Neural cell (in vitro differentiated cells): ENCODE data around the gene CLEC3B. TPM values are rescaled to one million over a fixed set of nuclear protein-coding genes. Genes with fewer than 3 reads are reported as not detected.

ENCODE experiments used
- H2AFZ ChIP-seq: fragments of 200-600, 300-800 bp; sonication (generic), shearing (Covaris generic); 2 replicates; pipeline ENCODE4 v1.6.0; 2014; ENCODE audit warnings: low read depth, mild to moderate bottlenecking, antibody characterized with exemption, low read length, moderate library complexity
- H3F3A ChIP-seq: fragments of 200-600 bp; shearing (Covaris generic); 2 replicates; pipeline ENCODE4 v1.6.1; 2016; ENCODE audit warnings: mild to moderate bottlenecking, moderate library complexity, mixed read lengths, antibody characterized with exemption, low read length; ENCODE audit not compliant: insufficient read depth, poor library complexity, severe bottlenecking
- H3K27ac ChIP-seq: fragments of 200-600, 300-800 bp; sonication (generic), shearing (Covaris generic); 2 replicates; pipeline ENCODE4 v1.5.1; 2014; ENCODE audit warnings: mild to moderate bottlenecking, low read length, moderate library complexity
- H3K27me3 ChIP-seq: fragments of 300-800, 200-600 bp; sonication (generic), shearing (Covaris generic); 2 replicates; pipeline ENCODE4 v1.6.0; 2014; ENCODE audit warnings: mild to moderate bottlenecking, low read depth, low read length, moderate library complexity; ENCODE audit not compliant: insufficient read depth
- H3K36me3 ChIP-seq: fragments of 300-800, 200-600 bp; sonication (generic), shearing (Covaris generic); 2 replicates; pipeline ENCODE4 v1.5.1; 2014; ENCODE audit warnings: mild to moderate bottlenecking, antibody characterized with exemption, low read length, moderate library complexity; ENCODE audit not compliant: insufficient read depth
- H3K4me2 ChIP-seq: fragments of 300-800, 200-600 bp; sonication (generic), shearing (Covaris generic); 2 replicates; pipeline ENCODE4 v1.6.0; 2014; ENCODE audit warnings: mild to moderate bottlenecking, low read length
- H3K4me3 ChIP-seq: fragments of 300-800, 200-600 bp; sonication (generic), shearing (Covaris generic); 2 replicates; pipeline ENCODE4 v1.5.1; 2014; ENCODE audit warnings: mild to moderate bottlenecking, low read length, moderate library complexity
- H3K79me2 ChIP-seq: fragments of 200-600 bp; shearing (Covaris generic); replicated peaks from 2 replicates; pipeline ENCODE4 v1.6.0; 2014; ENCODE audit warnings: mild to moderate bottlenecking, low read length, moderate library complexity; ENCODE audit not compliant: insufficient read depth
- H3K9ac ChIP-seq: fragments of 300-800, 200-600 bp; sonication (generic), shearing (Covaris generic); 2 replicates; pipeline ENCODE4 v1.6.1; 2016; ENCODE audit warnings: mild to moderate bottlenecking, low read length, mixed read lengths
- H3K9me2 ChIP-seq: fragments of 200-600 bp; shearing (Covaris generic); 2 replicates; pipeline ENCODE4 v1.6.1; 2016; ENCODE audit warnings: mild to moderate bottlenecking, low read length, mixed read lengths; ENCODE audit not compliant: insufficient read depth
- H3K9me3 ChIP-seq: fragments of 200-600, 300-800 bp; sonication (generic), shearing (Covaris generic); 2 replicates; pipeline ENCODE4 v1.6.1; 2016; ENCODE audit warnings: mild to moderate bottlenecking, mixed run types, low read length, moderate library complexity, mixed read lengths
- H4K20me1 ChIP-seq: fragments of 200-600 bp; shearing (Covaris generic); 2 replicates; pipeline ENCODE4 v1.6.1; 2016; ENCODE audit warnings: mild to moderate bottlenecking, mixed run types; ENCODE audit not compliant: insufficient read depth
- CTCF ChIP-seq: fragments of 450-650 bp; IDR thresholded peaks from 2 replicates; pipeline ENCODE4 v1.5.1; 2014; ENCODE audit warnings: antibody characterized with exemption, mild to moderate bottlenecking, moderate library complexity; ENCODE audit not compliant: poor library complexity, severe bottlenecking
- EP300 ChIP-seq: fragments of 450-650 bp; conservative IDR thresholded peaks from 2 replicates; pipeline ENCODE4 v1.6.1; 2014; ENCODE audit warnings: antibody characterized with exemption, mild to moderate bottlenecking, moderate library complexity; ENCODE audit not compliant: poor library complexity, severe bottlenecking
- EZH2 ChIP-seq: fragments of 200-600, 300-800 bp; shearing (Covaris generic), sonication (generic); IDR thresholded peaks from 2 replicates; pipeline ENCODE4 v1.6.1; 2014; ENCODE audit warnings: antibody characterized with exemption, low read length, borderline replicate concordance, mild to moderate bottlenecking; ENCODE audit not compliant: insufficient read depth, poor library complexity, severe bottlenecking
- MXI1 ChIP-seq: fragments of 450-650 bp; conservative IDR thresholded peaks from 2 replicates; pipeline ENCODE4 v1.6.1; 2014; ENCODE audit warnings: antibody characterized with exemption, mild to moderate bottlenecking; ENCODE audit not compliant: poor library complexity, severe bottlenecking
- POLR2AphosphoS5 ChIP-seq: IDR thresholded peaks from 2 replicates; pipeline ENCODE4 v1.6.1; 2012
- RAD21 ChIP-seq: fragments of 450-650 bp; conservative IDR thresholded peaks from 2 replicates; pipeline ENCODE4 v1.6.1; 2014; ENCODE audit warnings: antibody characterized with exemption, mild to moderate bottlenecking, moderate library complexity
- SMC3 ChIP-seq: fragments of 450-650 bp; conservative IDR thresholded peaks from 2 replicates; pipeline ENCODE4 v1.6.1; 2014; ENCODE audit warnings: antibody characterized with exemption, mild to moderate bottlenecking, moderate library complexity; ENCODE audit not compliant: poor library complexity
- TAF1 ChIP-seq: IDR thresholded peaks from 2 replicates; pipeline ENCODE4 v1.6.1; 2012; ENCODE audit warnings: low read depth
- polyA plus RNA-seq: library from polyadenylated mRNA; depleted of rRNA; stranded (reverse); fragments of >200 nt; gene quantifications from 2 replicates; pipeline ENCODE4 v1.2.3, GENCODE V29; 2014
- TF ChIP-seq, protein P1 (sequence below): IDR thresholded peaks from 2 replicates; pipeline ENCODE4 v1.6.1; 2012; ENCODE audit warnings: borderline replicate concordance

The CLEC3B gene
- polyA plus RNA-seq, 1 donor from 2014 or later, result 2.6 TPM

- Histone ChIP-seq H3K27ac (no peak overlapping the region), H3F3A (no peaks in the 10 kb centered on the region), H3K4me2 (no peak overlapping the region), H3K9me2 (no peaks in the 10 kb centered on the region), H3K36me3 (no peaks in the 10 kb centered on the region), H3K4me3 (no peak overlapping the region), H3K27me3 (no peaks in the 10 kb centered on the region), H3K9me3 (no peaks in the 10 kb centered on the region), H4K20me1 (no peaks in the 10 kb centered on the region), H2AFZ (no peak overlapping the region), H3K79me2 (no peaks in the 10 kb centered on the region), H3K9ac (no peak overlapping the region)
- TF ChIP-seq, protein P1, sequence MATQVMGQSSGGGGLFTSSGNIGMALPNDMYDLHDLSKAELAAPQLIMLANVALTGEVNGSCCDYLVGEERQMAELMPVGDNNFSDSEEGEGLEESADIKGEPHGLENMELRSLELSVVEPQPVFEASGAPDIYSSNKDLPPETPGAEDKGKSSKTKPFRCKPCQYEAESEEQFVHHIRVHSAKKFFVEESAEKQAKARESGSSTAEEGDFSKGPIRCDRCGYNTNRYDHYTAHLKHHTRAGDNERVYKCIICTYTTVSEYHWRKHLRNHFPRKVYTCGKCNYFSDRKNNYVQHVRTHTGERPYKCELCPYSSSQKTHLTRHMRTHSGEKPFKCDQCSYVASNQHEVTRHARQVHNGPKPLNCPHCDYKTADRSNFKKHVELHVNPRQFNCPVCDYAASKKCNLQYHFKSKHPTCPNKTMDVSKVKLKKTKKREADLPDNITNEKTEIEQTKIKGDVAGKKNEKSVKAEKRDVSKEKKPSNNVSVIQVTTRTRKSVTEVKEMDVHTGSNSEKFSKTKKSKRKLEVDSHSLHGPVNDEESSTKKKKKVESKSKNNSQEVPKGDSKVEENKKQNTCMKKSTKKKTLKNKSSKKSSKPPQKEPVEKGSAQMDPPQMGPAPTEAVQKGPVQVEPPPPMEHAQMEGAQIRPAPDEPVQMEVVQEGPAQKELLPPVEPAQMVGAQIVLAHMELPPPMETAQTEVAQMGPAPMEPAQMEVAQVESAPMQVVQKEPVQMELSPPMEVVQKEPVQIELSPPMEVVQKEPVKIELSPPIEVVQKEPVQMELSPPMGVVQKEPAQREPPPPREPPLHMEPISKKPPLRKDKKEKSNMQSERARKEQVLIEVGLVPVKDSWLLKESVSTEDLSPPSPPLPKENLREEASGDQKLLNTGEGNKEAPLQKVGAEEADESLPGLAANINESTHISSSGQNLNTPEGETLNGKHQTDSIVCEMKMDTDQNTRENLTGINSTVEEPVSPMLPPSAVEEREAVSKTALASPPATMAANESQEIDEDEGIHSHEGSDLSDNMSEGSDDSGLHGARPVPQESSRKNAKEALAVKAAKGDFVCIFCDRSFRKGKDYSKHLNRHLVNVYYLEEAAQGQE, result no peak
- no peak for TF ChIP-seq RAD21
- no peak for TF ChIP-seq SMC3
- TF ChIP-seq CTCF, result no peak
- TF ChIP-seq MXI1, result no peak
- TF ChIP-seq EP300, result no peak
- no peak for TF ChIP-seq EZH2
- no peak for TF ChIP-seq POLR2AphosphoS5
- no peak for TF ChIP-seq TAF1
These were observed 22.1 kb downstream of the CLEC3B start for GRCh38 chr3:45048244-45048643.

- H3K36me3 ChIP-seq, result no peaks in the 10 kb centered on the region
- no peaks in the 10 kb centered on the region for H3K9me2 ChIP-seq
- no peak overlapping the region for H3K9ac ChIP-seq
- no peak overlapping the region for H2AFZ ChIP-seq
- no peaks in the 10 kb centered on the region for H3K79me2 ChIP-seq
- no peaks in the 10 kb centered on the region for H3K27me3 ChIP-seq
- H3F3A ChIP-seq, result no peaks in the 10 kb centered on the region
- H3K27ac ChIP-seq, result no peak overlapping the region
- no peaks in the 10 kb centered on the region for H3K9me3 ChIP-seq
- no peaks in the 10 kb centered on the region for H4K20me1 ChIP-seq
- H3K4me2 ChIP-seq, result no peak overlapping the region
- H3K4me3 ChIP-seq, result no peak overlapping the region
- TF ChIP-seq RAD21, result no peak
- no peak for TF ChIP-seq CTCF
- TF ChIP-seq EZH2, result no peak
- TF ChIP-seq TAF1, result no peak
- TF ChIP-seq EP300, result no peak
- TF ChIP-seq, protein P1, result no peak
- no peak for TF ChIP-seq MXI1
- TF ChIP-seq POLR2AphosphoS5, result no peak
- no peak for TF ChIP-seq SMC3
These were observed 23.7 kb downstream of the CLEC3B start for GRCh38 chr3:45049807-45050206.
